Measurements from ENCODE around the gene DAB2IP. TPM values are rescaled to one million over a fixed set of nuclear protein-coding genes. Genes with fewer than 3 reads are reported as not detected.
A peak's percentile ranks its signal among the peaks of the same experiment; 100 is the strongest.

The DAB2IP gene
- total and polyA plus RNA-seq, 2 experiments from 2014 or later: 8.9 to 42.8 TPM

- peaks cover 16% of the 10 kb centered on the region; the same call in 1 of the 2 replicates for H3K79me2 ChIP-seq (replicated peaks; ENCODE audit: insufficient read depth)
- Mint-ChIP-seq H3K36me3 (ENCODE audit: low read depth) (peaks cover 13% of the 10 kb centered on the region; the same call in 1 of the 3 replicates), H3K27me3 (ENCODE audit: insufficient read depth, low read depth, poor library complexity) (peaks cover 4% of the 10 kb centered on the region), H3K4me1 (peaks cover 29% of the 10 kb centered on the region), H3K4me3 (no peak overlapping the region), H3K9me3 (no peaks in the 10 kb centered on the region; the same call in 2 of the 3 replicates), H3K27ac (no peak overlapping the region)
- H3K9me2 ChIP-seq (ENCODE audit: insufficient read depth): no peaks in the 10 kb centered on the region
- peaks cover 29% of the 10 kb centered on the region for H4K20me1 ChIP-seq (replicated peaks; ENCODE audit: insufficient read depth)
- DNase-seq (ENCODE audit: low spot score) (no peak), ATAC-seq (peak; percentile 33)
- TF ChIP-seq JUNB (IDR thresholded peaks at IDR 0.05; ENCODE audit: unreplicated experiment) (no peak), ETS1 (IDR thresholded peaks at IDR 0.05) (no peak), ZNF331 (CRISPR knock-in tag; IDR thresholded peaks at IDR 0.05; ENCODE audit: low read depth) (no peak), CTCF (conservative IDR thresholded peaks at IDR 0.05; ENCODE audit: low read depth in 2 of 2) (no peak), ZNF114 (CRISPR knock-in tag; IDR thresholded peaks at IDR 0.05) (no peak), POLR2AphosphoS5 (IDR thresholded peaks at IDR 0.05; ENCODE audit: low read depth) (no peak), REST (IDR thresholded peaks at IDR 0.05; ENCODE audit: unreplicated experiment) (no peak), EZH2 (IDR thresholded peaks at IDR 0.05; ENCODE audit: low read depth, unreplicated experiment) (no peak), ZNF462 (CRISPR knock-in tag; IDR thresholded peaks at IDR 0.05) (no peak), EZH2phosphoT487 (IDR thresholded peaks at IDR 0.05; ENCODE audit: unreplicated experiment) (no peak), CREB1 (CRISPR knock-in tag; IDR thresholded peaks at IDR 0.05; ENCODE audit: low read depth) (no peak), STAT1 (IDR thresholded peaks at IDR 0.05; ENCODE audit: unreplicated experiment) (no peak), NANOG (IDR thresholded peaks at IDR 0.05; ENCODE audit: borderline replicate concordance) (no peak)
- peaks cover 18% of the 10 kb centered on the region; the same call in 1 of the 2 replicates for H3K4me1 ChIP-seq (ENCODE audit: insufficient read depth)
- no peak overlapping the region for H3K4me2 ChIP-seq
- H3K36me3 ChIP-seq (ENCODE audit: insufficient read depth): no peaks in the 10 kb centered on the region
- H3K27me3 ChIP-seq (ENCODE audit: insufficient read depth): no peaks in the 10 kb centered on the region
- no peak overlapping the region for H3K4me3 ChIP-seq
- H3K27ac ChIP-seq (ENCODE audit: low read depth): no peak overlapping the region
- H2AFZ ChIP-seq: no peak overlapping the region
- H3F3A ChIP-seq (replicated peaks; ENCODE audit: low read depth): no peaks in the 10 kb centered on the region
These were observed 12.2 kb downstream of the DAB2IP start for GRCh38 chr9:121663591-121663990.

All from GM23338 (cell line).